Psoas muscle (tissue), 8 donors: ENCODE data around the gene CAMK2A. TPM values are rescaled to one million over a fixed set of nuclear protein-coding genes. Genes with fewer than 3 reads are reported as not detected.
A peak's percentile ranks its signal among the peaks of the same experiment; 100 is the strongest.

Experiments
- ATAC-seq, 4 donors: fragments of 200-7000 bp; cut with Tn5 transposase; one replicate each; pipeline ENCODE4 v1.9.1; 2020; ENCODE audit warnings: moderate library complexity in 3 of 4, mild to moderate bottlenecking in 2 of 4
- DNase-seq, 2 donors: peaks; one replicate each; pipeline ENCODE4 v3.0.0-alpha.2; 2020
- H3K27ac ChIP-seq: fragments of 200-600 bp; one replicate; pipeline ENCODE4 v1.8.0; 2022
- H3K27me3 ChIP-seq, 3 donors: fragments of 200-600 bp in 1 of 3; one replicate each; pipeline versions ENCODE4 v1.6.1 to v1.8.0; 2013 to 2022; ENCODE audit warnings: low read length in 2 of 3, mild to moderate bottlenecking in 2 of 3, moderate library complexity in 1 of 3; ENCODE audit not compliant: insufficient read depth in 3 of 3
- H3K36me3 ChIP-seq, 2 donors: fragments of 200-600 bp in 1 of 2; one replicate each; pipeline versions ENCODE4 v1.6.1 to v1.8.0; 2013 to 2022; ENCODE audit warnings: low read depth in 1 of 2, mild to moderate bottlenecking in 1 of 2, moderate library complexity in 1 of 2; ENCODE audit not compliant: insufficient read depth in 1 of 2
- H3K4me1 ChIP-seq: fragments of 200-600 bp; one replicate; pipeline ENCODE4 v1.8.0; 2022
- H3K4me3 ChIP-seq: fragments of 200-600 bp; one replicate; pipeline ENCODE4 v1.8.0; 2022; ENCODE audit warnings: mild to moderate bottlenecking
- H3K9me3 ChIP-seq: fragments of 200-600 bp; one replicate; pipeline ENCODE4 v1.8.0; 2022
- CTCF ChIP-seq: fragments of 200-600 bp; IDR thresholded peaks from one replicate; pipeline ENCODE4 v1.8.0; 2022; ENCODE audit warnings: antibody characterized with exemption
- WGBS, 3 donors: extraction: QIAGEN DNeasy Blood & Tissue Kit; methylation state at CpG; one replicate each; pipeline versions ENCODE4 v1.1.6 to v1.1.7; 2013; 5-methylcytosine and 5-hydroxymethylcytosine counted together
- intact Hi-C, 2 donors: fragments of 100-400 bp; cut with DNase I; formaldehyde crosslinking; loops; one replicate each; pipeline versions ENCODE4 v1.11.0 to v1.14.2; 2022
- polyA plus RNA-seq, 3 donors: library from polyadenylated mRNA; stranded (reverse); fragments of 200-250 nt; gene quantifications; one replicate each; pipeline ENCODE4 v1.2.3, GENCODE V29; 2013
- total RNA-seq, 4 donors: library from RNA; stranded (reverse); fragmentation: NEBNext Ultra II Directional in 2 of 4; extraction: Animal tissue kit (Norgen Biotek cat#: 25700) in 2 of 4; gene quantifications; one replicate each; pipeline versions ENCODE4 v1.2.1 to v1.2.4, GENCODE V29; 2021 to 2023
- donor health status: healthy with polysubstance abuse.
- donor health status: DM: no; HTN: no; CAD: no; lungs with moderate emphysema.
- donor health status: Bipolar disorder and iron deficiency.
- donor health status: healthy.
- donor health status: DM: yes; HTN: yes; CAD: no.
- donor health status: DM: no; HTN: no; CAD: no.
- donor health status: DM: no; HTN: no; CAD: no.
- donor health status: DM: yes; HTN: yes; CAD: no.

CAMK2A gene
- total and polyA plus RNA-seq, 7 donors = 8.1 to 118 (median 45.3) TPM

- peaks cover 48% of the 10 kb centered on the region for H3K4me1 ChIP-seq
- 12 to 22% (median 19%) methylated on average over 13 to 18 of the region's 18 CpGs for WGBS, 3 donors
- no peaks in the 10 kb centered on the region for H3K36me3 ChIP-seq
- H3K27ac ChIP-seq = peak overlapping the region; percentile 100
- H3K4me3 ChIP-seq = peak overlapping the region; percentile 73
- intact Hi-C loops = loop anchor here in 1 of 2 donors (5.0 kb wide), 1 partner anchor 107 kb away; no protein-coding TSS in a partner anchor
- H3K9me3 ChIP-seq = no peaks in the 10 kb centered on the region
- H3K27me3 ChIP-seq = no peaks in the 10 kb centered on the region
- no peak for TF ChIP-seq CTCF
- DNase-seq = peak; percentile 83 to 95
- peak; percentile 83 to 90 (median 86) for ATAC-seq
Observed at GRCh38 chr5:150245111-150245789, 44.3 kb downstream of the CAMK2A start.

DNA sequence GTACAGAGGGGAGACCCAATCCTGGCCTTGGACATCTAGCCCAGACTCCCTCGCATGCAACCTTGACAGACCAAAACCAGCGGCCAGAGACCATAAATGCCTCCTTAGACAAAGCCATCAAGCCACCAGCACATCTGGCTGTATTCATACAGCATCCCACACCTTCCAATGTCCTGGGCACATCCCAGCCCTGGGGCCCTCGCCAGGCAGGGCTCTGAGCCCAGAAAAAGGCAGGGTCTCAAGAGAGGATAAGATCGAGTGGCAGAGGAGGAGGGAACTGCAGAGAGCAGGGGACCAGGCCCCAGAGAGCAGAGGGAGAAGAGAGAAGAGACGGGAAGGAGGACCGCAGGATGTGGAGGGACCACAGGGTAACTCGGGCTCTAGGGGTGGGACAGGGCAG lies 45.4 kb downstream of the CAMK2A start:
- peak overlapping the region; percentile 73 for H3K4me3 ChIP-seq
- intact Hi-C loops = loop anchor here in 1 of 2 donors (1.0 kb wide), 1 partner anchor 26 kb away; no protein-coding TSS in a partner anchor
- H3K4me1 ChIP-seq = peaks cover 48% of the 10 kb centered on the region
- H3K9me3 ChIP-seq = no peaks in the 10 kb centered on the region
- ATAC-seq = no peak
- no peaks in the 10 kb centered on the region for H3K27me3 ChIP-seq
- DNase-seq = no peak
- peaks cover 0 to 2% of the 10 kb centered on the region in 2 donors for H3K36me3 ChIP-seq
- H3K27ac ChIP-seq = peak overlapping the region; percentile 100
- 37 to 49% (median 38%) methylated on average over 7 of the region's 7 CpGs for WGBS, 3 donors
- TF ChIP-seq CTCF = no peak

- intact Hi-C loops = no loop called here
- ATAC-seq = no peak
- Histone ChIP-seq H3K36me3 (peaks cover 0 to 9% of the 10 kb centered on the region in 2 donors), H3K27ac (peak overlapping the region; percentile 100), H3K4me3 (peak overlapping the region; percentile 73), H3K27me3 (no peaks in the 10 kb centered on the region), H3K4me1 (peaks cover 48% of the 10 kb centered on the region), H3K9me3 (no peaks in the 10 kb centered on the region)
- 76 to 89% (median 80%) methylated on average over 4 of the region's 4 CpGs for WGBS, 3 donors
- DNase-seq = no peak
- no peak for TF ChIP-seq CTCF
Observed at GRCh38 chr5:150243590-150243989, 46.0 kb downstream of the CAMK2A start.

GRCh38 chr5:150242251-150242894 lies 47.2 kb downstream of the CAMK2A start:
- ATAC-seq = no peak
- H3K9me3 ChIP-seq = no peaks in the 10 kb centered on the region
- no peaks in the 10 kb centered on the region for H3K27me3 ChIP-seq
- no peak for TF ChIP-seq CTCF
- intact Hi-C loops = no loop called here
- DNase-seq = no peak
- peak overlapping the region; percentile 1 for H3K4me3 ChIP-seq
- no peak overlapping the region for H3K27ac ChIP-seq
- 82 to 84% (median 83%) methylated on average over 11 of the region's 11 CpGs for WGBS, 3 donors
- peaks cover 42% of the 10 kb centered on the region for H3K4me1 ChIP-seq
- H3K36me3 ChIP-seq = peaks cover 0 to 21% of the 10 kb centered on the region in 2 donors
